Central memory CD4-positive, alpha-beta T cell (primary cell): Measurements from ENCODE around the gene CPLX3.
A peak's percentile ranks its signal among the peaks of the same experiment; 100 is the strongest.

Source experiments
- DNase-seq: peaks from one replicate; pipeline ENCODE4 v3.0.0; 2022

CPLX3 gene

GRCh38 chr15:74830868-74831267 lies 4.4 kb downstream of the CPLX3 start:
- DNase-seq: no peak

GRCh38 chr15:74831813-74832495 lies 5.5 kb downstream of the CPLX3 start:
- no peak for DNase-seq

GRCh38 chr15:74832826-74833225 lies 6.4 kb downstream of the CPLX3 start:
- no peak for DNase-seq

GRCh38 chr15:74833376-74834107 lies 7.1 kb downstream of the CPLX3 start:
- DNase-seq: no peak

GRCh38 chr15:74835312-74835823 lies 8.9 kb downstream of the CPLX3 start:
- peak; percentile 12 for DNase-seq

GRCh38 chr15:74836846-74837245 lies 10.4 kb downstream of the CPLX3 start:
- DNase-seq: no peak

- no peak for DNase-seq
Observed at GRCh38 chr15:74837482-74838136, 11.2 kb downstream of the CPLX3 start.

- no peak for DNase-seq
Observed at GRCh38 chr15:74838137-74838516, 11.7 kb downstream of the CPLX3 start.

- DNase-seq: no peak
Observed at GRCh38 chr15:74838746-74839525, 12.5 kb downstream of the CPLX3 start.

- no peak for DNase-seq
Observed at GRCh38 chr15:74839526-74840395, 13.3 kb downstream of the CPLX3 start.

- DNase-seq: no peak
Observed at GRCh38 chr15:74840851-74841775, 14.7 kb downstream of the CPLX3 start.

GRCh38 chr15:74841891-74842373 lies 15.5 kb downstream of the CPLX3 start:
- DNase-seq: no peak

- DNase-seq: peak; percentile 92
Observed at GRCh38 chr15:74842581-74843444, 16.4 kb downstream of the CPLX3 start, which contains the start of gene ULK3. ULK3 (minus strand) TSS chr15:74843156; CDS start chr15:74843105, 51 bp downstream.

- no peak for DNase-seq
Observed at GRCh38 chr15:74843445-74843828, 17.0 kb downstream of the CPLX3 start.

- DNase-seq: no peak
Observed at GRCh38 chr15:74843891-74844299, 17.5 kb downstream of the CPLX3 start.

- no peak for DNase-seq
Observed at GRCh38 chr15:74844319-74845207, 18.1 kb downstream of the CPLX3 start.

GRCh38 chr15:74845208-74845568 lies 18.8 kb downstream of the CPLX3 start:
- DNase-seq: peak; percentile 55

- DNase-seq: peak; percentile 25
Observed at GRCh38 chr15:74845581-74845980, 19.2 kb downstream of the CPLX3 start.
